GM19395 (cell line): Measurements from ENCODE around the gene RUBCN.

Source experiments
- ATAC-seq: cut with Tn5 transposase; IDR thresholded peaks from one replicate; pipeline ENCODE4 v1.9.1; 2021; ENCODE audit warnings: mild to moderate bottlenecking, moderate library complexity; ENCODE audit not compliant: unreplicated experiment

RUBCN gene

GRCh38 chr3:197736491-197737318 lies at the start of gene RUBCN:
Gene RUBCN (minus strand): TSS chr3:197736904. CDS start chr3:197736719, 185 bp downstream.
- ATAC-seq = peak; percentile 75

- no peak for ATAC-seq
Measured at GRCh38 chr3:197784019-197784585, 47.4 kb upstream of the RUBCN start.

GRCh38 chr3:197782230-197782629 lies 45.5 kb upstream of the RUBCN start:
- no peak for ATAC-seq

GRCh38 chr3:197775317-197775716 lies 38.6 kb upstream of the RUBCN start:
- ATAC-seq = no peak

GRCh38 chr3:197761784-197762183 lies 25.1 kb upstream of the RUBCN start:
- no peak for ATAC-seq

- ATAC-seq = no peak
Measured at GRCh38 chr3:197758512-197758911, 21.8 kb upstream of the RUBCN start.

GRCh38 chr3:197756704-197757103 lies 20.0 kb upstream of the RUBCN start:
- ATAC-seq = no peak

- no peak for ATAC-seq
Measured at GRCh38 chr3:197753263-197753662, 16.6 kb upstream of the RUBCN start.

GRCh38 chr3:197752107-197752506 lies 15.4 kb upstream of the RUBCN start:
- no peak for ATAC-seq

- ATAC-seq = peak; percentile 2
Measured at GRCh38 chr3:197750858-197751737, 14.4 kb upstream of the RUBCN start.

GRCh38 chr3:197750396-197750831 lies 13.7 kb upstream of the RUBCN start:
- ATAC-seq = peak; percentile 52

GRCh38 chr3:197749601-197750395 lies 13.1 kb upstream of the RUBCN start, which contains the start of gene FYTTD1:
Gene FYTTD1 (plus strand): TSS chr3:197749883. CDS start chr3:197749972, 89 bp downstream.
- ATAC-seq = peak; percentile 67

GRCh38 chr3:197749315-197749600 lies 12.6 kb upstream of the RUBCN start:
- ATAC-seq = peak; percentile 50

- ATAC-seq = no peak
Measured at GRCh38 chr3:197748597-197749314, 12.1 kb upstream of the RUBCN start.

GRCh38 chr3:197746801-197747237 lies 10.1 kb upstream of the RUBCN start:
- ATAC-seq = no peak

GRCh38 chr3:197746209-197746608 lies 9.5 kb upstream of the RUBCN start:
- no peak for ATAC-seq

GRCh38 chr3:197742787-197743186 lies 6.1 kb upstream of the RUBCN start:
- no peak for ATAC-seq

- ATAC-seq = no peak
Measured at GRCh38 chr3:197737749-197738462, 1.2 kb upstream of the RUBCN start.

GRCh38 chr3:197737319-197737649 lies 580 bp upstream of the RUBCN start:
- no peak for ATAC-seq
